ENCODE data around the gene SDF4. TPM values are rescaled to one million over a fixed set of nuclear protein-coding genes. Genes with fewer than 3 reads are reported as not detected.

The SDF4 gene
- total RNA-seq, 1 experiment from 2014 or later = 128 TPM

- TF ChIP-seq, protein P1, sequence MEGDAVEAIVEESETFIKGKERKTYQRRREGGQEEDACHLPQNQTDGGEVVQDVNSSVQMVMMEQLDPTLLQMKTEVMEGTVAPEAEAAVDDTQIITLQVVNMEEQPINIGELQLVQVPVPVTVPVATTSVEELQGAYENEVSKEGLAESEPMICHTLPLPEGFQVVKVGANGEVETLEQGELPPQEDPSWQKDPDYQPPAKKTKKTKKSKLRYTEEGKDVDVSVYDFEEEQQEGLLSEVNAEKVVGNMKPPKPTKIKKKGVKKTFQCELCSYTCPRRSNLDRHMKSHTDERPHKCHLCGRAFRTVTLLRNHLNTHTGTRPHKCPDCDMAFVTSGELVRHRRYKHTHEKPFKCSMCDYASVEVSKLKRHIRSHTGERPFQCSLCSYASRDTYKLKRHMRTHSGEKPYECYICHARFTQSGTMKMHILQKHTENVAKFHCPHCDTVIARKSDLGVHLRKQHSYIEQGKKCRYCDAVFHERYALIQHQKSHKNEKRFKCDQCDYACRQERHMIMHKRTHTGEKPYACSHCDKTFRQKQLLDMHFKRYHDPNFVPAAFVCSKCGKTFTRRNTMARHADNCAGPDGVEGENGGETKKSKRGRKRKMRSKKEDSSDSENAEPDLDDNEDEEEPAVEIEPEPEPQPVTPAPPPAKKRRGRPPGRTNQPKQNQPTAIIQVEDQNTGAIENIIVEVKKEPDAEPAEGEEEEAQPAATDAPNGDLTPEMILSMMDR (IDR thresholded peaks at IDR 0.05; ENCODE audit: unreplicated experiment) = no peak
These were observed 3.0 kb downstream of the SDF4 start for GRCh38 chr1:1228596-1229321.

DNA sequence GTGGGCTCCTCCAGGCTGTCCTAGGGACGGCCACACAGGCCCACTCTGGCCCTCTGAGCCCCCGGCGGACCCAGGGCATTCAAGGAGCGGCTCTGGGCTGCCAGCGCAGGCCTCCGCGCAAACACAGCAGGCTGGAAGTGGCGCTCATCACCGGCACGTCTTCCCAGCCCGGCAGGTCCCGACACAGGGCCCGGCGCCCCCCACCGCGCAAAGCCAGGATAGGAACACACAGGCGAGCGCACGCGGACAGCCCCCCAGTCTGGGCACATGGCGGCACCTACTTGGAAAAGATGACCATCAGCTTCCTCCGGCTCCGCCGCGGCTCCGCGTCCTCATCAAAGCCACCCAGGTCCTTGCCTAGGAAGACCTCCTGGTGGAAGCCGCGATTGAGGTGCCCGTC lies 3.6 kb downstream of the SDF4 start:
- Mint-ChIP-seq H3K36me3 (ENCODE audit: insufficient read depth, unreplicated experiment) (peaks cover 42% of the 10 kb centered on the region), H3K4me3 (ENCODE audit: low read depth, unreplicated experiment) (no peak overlapping the region), H3K27me3 (ENCODE audit: unreplicated experiment) (no peaks in the 10 kb centered on the region), H3K27ac (ENCODE audit: unreplicated experiment) (no peak overlapping the region), H3K4me1 (ENCODE audit: low read depth, unreplicated experiment) (peaks cover 8% of the 10 kb centered on the region), H3K9me3 (ENCODE audit: low read depth, unreplicated experiment) (no peaks in the 10 kb centered on the region)
- BruUV-seq (replicated peaks) = no TSS peak
- DNase-seq = no peak
- intact Hi-C loops (cut with micrococcal nuclease; ENCODE audit: unreplicated experiment) = no loop called here
- CTCF ChIA-PET = no interaction called here
- TF ChIP-seq, protein P1 (IDR thresholded peaks at IDR 0.05; ENCODE audit: unreplicated experiment) = no peak

More at GRCh38 chr1:1228596-1229321, 3.0 kb downstream of the SDF4 start:
- CTCF ChIA-PET = no interaction called here
- H3K4me3 Mint-ChIP-seq (ENCODE audit: low read depth, unreplicated experiment) = no peak overlapping the region
- intact Hi-C loops (cut with micrococcal nuclease; ENCODE audit: unreplicated experiment) = no loop called here
- no peaks in the 10 kb centered on the region for H3K27me3 Mint-ChIP-seq (ENCODE audit: unreplicated experiment)
- peaks cover 37% of the 10 kb centered on the region for H3K36me3 Mint-ChIP-seq (ENCODE audit: insufficient read depth, unreplicated experiment)
- DNase-seq = no peak
- BruUV-seq (replicated peaks) = no TSS peak
- H3K4me1 Mint-ChIP-seq (ENCODE audit: low read depth, unreplicated experiment) = peaks cover 12% of the 10 kb centered on the region
- H3K9me3 Mint-ChIP-seq (ENCODE audit: low read depth, unreplicated experiment) = no peaks in the 10 kb centered on the region
- no peak overlapping the region for H3K27ac Mint-ChIP-seq (ENCODE audit: unreplicated experiment)

DNA sequence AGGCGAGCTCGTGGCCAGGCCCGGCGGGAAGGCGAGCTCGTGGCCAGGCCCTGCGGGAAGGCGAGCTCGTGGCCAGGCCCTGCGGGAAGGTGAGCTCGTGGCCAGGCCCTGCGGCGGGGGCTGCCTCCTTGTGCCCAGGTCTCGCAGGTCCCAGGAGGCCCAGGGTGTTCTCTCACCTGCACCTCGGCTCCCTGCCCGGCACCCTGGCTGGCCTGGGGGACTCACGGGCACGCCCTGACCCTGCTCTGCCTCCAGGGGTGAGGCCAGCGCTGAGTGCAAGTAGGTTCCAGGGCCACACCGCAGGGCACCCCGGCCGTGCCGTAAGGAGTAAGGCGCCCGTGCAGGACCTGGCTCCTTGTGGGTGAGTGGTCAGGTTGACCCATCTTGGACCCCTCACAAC lies 4.4 kb downstream of the SDF4 start:
- intact Hi-C loops (cut with micrococcal nuclease; ENCODE audit: unreplicated experiment) = no loop called here
- H3K4me1 Mint-ChIP-seq (ENCODE audit: low read depth, unreplicated experiment) = peaks cover 8% of the 10 kb centered on the region
- no peak for DNase-seq
- no peak overlapping the region for H3K4me3 Mint-ChIP-seq (ENCODE audit: low read depth, unreplicated experiment)
- no TSS peak for BruUV-seq (replicated peaks)
- CTCF ChIA-PET = no interaction called here
- H3K9me3 Mint-ChIP-seq (ENCODE audit: low read depth, unreplicated experiment) = no peaks in the 10 kb centered on the region
- peaks cover 50% of the 10 kb centered on the region for H3K36me3 Mint-ChIP-seq (ENCODE audit: insufficient read depth, unreplicated experiment)
- no peaks in the 10 kb centered on the region for H3K27me3 Mint-ChIP-seq (ENCODE audit: unreplicated experiment)
- no peak overlapping the region for H3K27ac Mint-ChIP-seq (ENCODE audit: unreplicated experiment)
- TF ChIP-seq, protein P1 (IDR thresholded peaks at IDR 0.05; ENCODE audit: unreplicated experiment) = no peak

DNA sequence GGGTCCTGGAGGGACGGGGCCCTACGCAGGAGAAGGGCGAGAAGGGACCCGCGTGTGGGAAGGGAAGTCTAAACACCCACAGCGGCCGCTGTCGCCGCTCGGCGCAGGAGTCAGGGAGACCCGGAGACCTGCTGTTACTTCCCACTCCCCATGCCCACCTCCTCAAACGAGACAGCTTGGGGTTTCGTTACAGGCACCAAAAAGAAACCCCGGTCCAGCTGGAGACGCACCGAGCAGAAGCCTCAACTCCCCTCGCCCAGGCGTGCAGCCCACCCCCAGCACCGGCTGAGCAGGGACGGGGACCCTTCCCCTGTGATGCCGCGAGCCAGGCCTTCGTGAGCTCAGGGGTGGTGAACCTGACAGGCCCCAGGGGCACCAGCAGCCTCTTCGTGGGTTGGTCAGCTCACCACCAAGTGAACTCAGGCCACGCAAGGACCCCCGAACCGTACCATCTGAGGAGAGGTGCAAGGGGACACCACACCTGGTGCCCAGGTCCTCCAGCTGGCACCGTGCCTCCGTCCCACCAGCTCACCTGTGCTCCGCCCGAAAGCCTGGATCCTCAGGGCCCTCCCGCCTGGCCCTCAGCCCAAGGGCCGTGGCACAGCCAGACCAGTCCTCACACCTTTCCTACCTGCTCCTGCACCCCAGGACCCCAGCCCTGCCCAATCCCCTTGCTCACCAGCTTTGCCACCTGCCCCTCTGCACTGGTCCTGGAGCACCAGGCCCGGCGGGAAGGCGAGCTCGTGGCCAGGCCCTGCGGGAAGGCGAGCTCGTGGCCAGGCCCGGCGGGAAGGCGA lies 5.0 kb downstream of the SDF4 start:
- no peaks in the 10 kb centered on the region for H3K27me3 Mint-ChIP-seq (ENCODE audit: unreplicated experiment)
- no TSS peak for BruUV-seq (replicated peaks)
- CTCF ChIA-PET = no interaction called here
- no peaks in the 10 kb centered on the region for H3K9me3 Mint-ChIP-seq (ENCODE audit: low read depth, unreplicated experiment)
- TF ChIP-seq, protein P1 (IDR thresholded peaks at IDR 0.05; ENCODE audit: unreplicated experiment) = no peak
- H3K27ac Mint-ChIP-seq (ENCODE audit: unreplicated experiment) = no peak overlapping the region
- intact Hi-C loops (cut with micrococcal nuclease; ENCODE audit: unreplicated experiment) = no loop called here
- peaks cover 8% of the 10 kb centered on the region for H3K4me1 Mint-ChIP-seq (ENCODE audit: low read depth, unreplicated experiment)
- no peak overlapping the region for H3K4me3 Mint-ChIP-seq (ENCODE audit: low read depth, unreplicated experiment)
- no peak for DNase-seq
- H3K36me3 Mint-ChIP-seq (ENCODE audit: insufficient read depth, unreplicated experiment) = peaks cover 47% of the 10 kb centered on the region
